ENCODE data around the gene AGTRAP.

The AGTRAP gene

GRCh38 chr1:11714831-11715575 is 20.9 kb upstream of the AGTRAP start:
- CTCF ChIA-PET = interaction anchor here (1.2 kb wide), 1 partner anchor 10 kb away, joined by 6 read pairs; no protein-coding TSS in a partner anchor
- DNase-seq (ENCODE audit: low spot score) = no peak
- no peak overlapping the region for H3K27ac ChIP-seq
- POLR2A ChIA-PET (ENCODE audit: low non-redundant PET) = no interaction called here
- TF ChIP-seq CTCF (conservative IDR thresholded peaks at IDR 0.05; ENCODE audit: low read depth) = no peak

GRCh38 chr1:11719313-11720032 is 16.5 kb upstream of the AGTRAP start:
- peak; percentile 25 for DNase-seq (ENCODE audit: low spot score)
- H3K27ac ChIP-seq = peak overlapping the region; percentile 11; the same call in 1 of the 2 replicates
- ChIA-PET POLR2A (ENCODE audit: low non-redundant PET) (no interaction called here), CTCF (interaction anchor here (0.5 to 2.6 kb wide), 19 partner anchors 13 to 1905 kb away, joined by 3 to 21 read pairs (median 3); partner anchors contain the start of genes AGTRAP and FBXO6)
- TF ChIP-seq CTCF (conservative IDR thresholded peaks at IDR 0.05; ENCODE audit: low read depth) = peak; percentile 94

GRCh38 chr1:11720033-11720376 is 15.9 kb upstream of the AGTRAP start:
- ChIA-PET CTCF (interaction anchor here (0.5 to 2.6 kb wide), 14 partner anchors 13 to 685 kb away, joined by 3 to 21 read pairs (median 3); partner anchors contain the start of genes AGTRAP and FBXO6), POLR2A (ENCODE audit: low non-redundant PET) (no interaction called here)
- H3K27ac ChIP-seq = no peak overlapping the region
- peak; percentile 60 for TF ChIP-seq CTCF (conservative IDR thresholded peaks at IDR 0.05; ENCODE audit: low read depth)
- DNase-seq (ENCODE audit: low spot score) = no peak

- ChIA-PET CTCF (interaction anchor here (1.1 to 2.6 kb wide), 2 partner anchors 30 to 56 kb away, joined by 3 to 21 read pairs; partner anchors contain the start of gene FBXO6), POLR2A (ENCODE audit: low non-redundant PET) (no interaction called here)
- no peak overlapping the region for H3K27ac ChIP-seq
- TF ChIP-seq CTCF (conservative IDR thresholded peaks at IDR 0.05; ENCODE audit: low read depth) = no peak
- no peak for DNase-seq (ENCODE audit: low spot score)
Measured at GRCh38 chr1:11720525-11720924, 15.4 kb upstream of the AGTRAP start.

DNA sequence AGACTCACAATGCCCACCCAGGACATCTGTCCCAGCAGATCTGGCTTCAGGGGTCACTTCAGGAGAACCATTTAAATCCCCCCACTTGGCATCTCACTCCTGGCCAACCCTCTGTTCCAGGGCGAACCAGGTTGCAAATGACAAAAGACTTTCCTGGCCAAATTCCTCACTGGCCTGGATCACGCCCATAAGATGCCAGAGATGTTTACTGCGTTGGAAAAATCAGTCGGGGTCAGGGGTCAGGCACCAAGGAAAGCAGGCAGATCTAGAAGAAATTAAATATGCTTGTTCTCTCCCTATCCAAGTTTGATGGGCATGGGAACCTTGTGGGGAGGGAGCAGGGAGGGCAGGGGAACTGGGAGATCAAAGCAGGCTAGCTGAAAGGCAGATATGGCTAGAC is 14.6 kb upstream of the AGTRAP start:
- no peak for TF ChIP-seq CTCF (conservative IDR thresholded peaks at IDR 0.05; ENCODE audit: low read depth)
- CTCF ChIA-PET = no interaction called here
- H3K27ac ChIP-seq = no peak overlapping the region
- no peak for DNase-seq (ENCODE audit: low spot score)
- POLR2A ChIA-PET (ENCODE audit: low non-redundant PET) = no interaction called here

DNA sequence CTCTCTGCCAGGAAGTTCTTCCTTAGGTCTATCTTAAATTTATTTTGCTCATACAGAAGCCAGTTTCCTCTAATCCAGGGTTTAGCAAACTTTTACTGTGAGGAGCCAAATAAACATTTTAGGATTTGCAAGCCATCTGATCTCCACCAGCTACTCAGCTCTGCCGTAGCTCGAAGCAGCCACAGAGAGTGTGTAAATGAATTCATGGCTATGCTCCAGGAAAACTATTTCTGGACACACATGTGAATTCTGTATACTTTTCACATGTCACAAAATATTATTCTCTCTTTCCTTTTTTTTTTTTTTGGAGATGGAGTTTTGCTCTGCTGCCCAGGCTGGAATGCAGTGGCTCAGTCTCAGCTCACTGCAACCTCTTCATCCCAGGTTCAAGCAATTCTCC is 13.4 kb upstream of the AGTRAP start:
- H3K27ac ChIP-seq = no peak overlapping the region
- ChIA-PET POLR2A (ENCODE audit: low non-redundant PET) (no interaction called here), CTCF (interaction anchor here (0.6 kb wide), 1 partner anchor 1206 kb away, joined by 4 read pairs; no protein-coding TSS in a partner anchor)
- no peak for TF ChIP-seq CTCF (conservative IDR thresholded peaks at IDR 0.05; ENCODE audit: low read depth)
- no peak for DNase-seq (ENCODE audit: low spot score)

Data from RWPE1 (cell line).